Measurements from ENCODE around the gene DPY30. TPM values are rescaled to one million over a fixed set of nuclear protein-coding genes. Genes with fewer than 3 reads are reported as not detected.

DPY30 gene
- total RNA-seq (2022; extraction: Qiagen RNA extraction; ENCODE audit: low read depth): 86.8 to 122 TPM (median 115 TPM) in 5 replicates

DNA sequence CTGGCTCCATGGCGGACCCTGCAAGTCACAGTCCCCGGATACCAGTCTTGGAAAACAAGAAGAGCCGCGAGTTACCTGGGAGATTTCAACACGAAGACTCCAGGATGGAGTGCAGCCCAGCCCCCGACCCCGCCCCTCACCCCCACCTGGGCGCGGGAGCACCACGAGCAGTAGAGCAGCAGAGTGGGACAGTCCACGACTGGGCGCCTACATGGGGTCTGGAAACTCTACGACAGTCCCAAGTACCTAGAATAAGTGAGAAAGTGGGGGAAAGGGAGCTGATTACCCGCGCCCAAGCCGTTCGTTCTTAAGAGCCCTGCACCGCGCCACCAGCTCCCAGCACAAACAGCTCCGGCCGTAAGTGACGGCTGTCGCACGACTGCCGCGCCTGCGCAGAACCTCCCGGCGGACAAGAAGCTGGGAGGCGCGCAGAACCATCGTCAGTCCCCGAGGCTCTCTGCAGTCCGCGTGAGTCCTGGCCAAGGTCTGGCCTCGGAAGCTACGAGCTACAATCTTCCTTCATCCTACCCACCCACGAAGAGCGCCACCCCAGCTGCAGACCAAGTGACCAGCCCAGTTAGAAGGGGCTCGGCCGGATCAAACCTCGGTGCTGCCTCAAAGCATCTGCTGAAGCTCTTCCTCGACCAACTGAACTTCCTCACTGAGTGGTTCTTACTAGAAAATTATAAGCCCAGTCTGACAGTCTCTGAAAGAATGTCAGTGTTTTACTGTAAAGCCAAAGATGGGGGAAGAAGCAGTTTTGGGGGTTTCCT, at the start of gene DPY30:
Gene DPY30 (minus strand): TSS at position 359 of the 773 bp plus-strand sequence. CDS start 349 bp downstream, at position 10.

DNA sequence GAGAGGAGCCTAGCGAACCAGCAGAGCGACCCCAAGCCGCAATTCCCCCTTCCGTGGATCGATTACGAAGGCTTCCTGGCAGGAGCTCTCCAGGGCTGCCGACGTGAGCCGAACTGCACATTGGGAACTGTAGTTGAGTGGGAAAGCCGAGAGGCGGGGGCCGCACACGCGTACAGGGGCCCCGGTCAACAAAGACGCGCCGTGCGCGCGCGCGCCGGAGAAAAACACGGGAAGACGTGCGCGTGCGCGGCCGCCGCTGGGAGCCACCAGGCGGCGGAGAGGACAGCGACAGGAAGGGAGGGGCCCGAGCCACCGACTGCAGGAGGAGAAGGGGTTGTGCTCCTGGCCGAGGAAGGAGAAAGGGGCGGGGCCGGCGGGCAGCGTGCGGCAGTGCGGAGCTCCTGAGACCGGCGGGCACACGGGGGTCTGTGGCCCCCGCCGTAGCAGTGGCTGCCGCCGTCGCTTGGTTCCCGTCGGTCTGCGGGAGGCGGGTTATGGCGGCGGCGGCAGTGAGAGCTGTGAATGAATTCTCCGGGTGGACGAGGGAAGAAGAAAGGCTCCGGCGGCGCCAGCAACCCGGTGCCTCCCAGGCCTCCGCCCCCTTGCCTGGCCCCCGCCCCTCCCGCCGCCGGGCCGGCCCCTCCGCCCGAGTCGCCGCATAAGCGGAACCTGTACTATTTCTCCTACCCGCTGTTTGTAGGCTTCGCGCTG, 23.9 kb upstream of the DPY30 start, which contains the start of gene SPAST:
Gene SPAST (plus strand): TSS at position 247 of the 711 bp plus-strand sequence. CDS start 276 bp downstream, at position 523.

DNA sequence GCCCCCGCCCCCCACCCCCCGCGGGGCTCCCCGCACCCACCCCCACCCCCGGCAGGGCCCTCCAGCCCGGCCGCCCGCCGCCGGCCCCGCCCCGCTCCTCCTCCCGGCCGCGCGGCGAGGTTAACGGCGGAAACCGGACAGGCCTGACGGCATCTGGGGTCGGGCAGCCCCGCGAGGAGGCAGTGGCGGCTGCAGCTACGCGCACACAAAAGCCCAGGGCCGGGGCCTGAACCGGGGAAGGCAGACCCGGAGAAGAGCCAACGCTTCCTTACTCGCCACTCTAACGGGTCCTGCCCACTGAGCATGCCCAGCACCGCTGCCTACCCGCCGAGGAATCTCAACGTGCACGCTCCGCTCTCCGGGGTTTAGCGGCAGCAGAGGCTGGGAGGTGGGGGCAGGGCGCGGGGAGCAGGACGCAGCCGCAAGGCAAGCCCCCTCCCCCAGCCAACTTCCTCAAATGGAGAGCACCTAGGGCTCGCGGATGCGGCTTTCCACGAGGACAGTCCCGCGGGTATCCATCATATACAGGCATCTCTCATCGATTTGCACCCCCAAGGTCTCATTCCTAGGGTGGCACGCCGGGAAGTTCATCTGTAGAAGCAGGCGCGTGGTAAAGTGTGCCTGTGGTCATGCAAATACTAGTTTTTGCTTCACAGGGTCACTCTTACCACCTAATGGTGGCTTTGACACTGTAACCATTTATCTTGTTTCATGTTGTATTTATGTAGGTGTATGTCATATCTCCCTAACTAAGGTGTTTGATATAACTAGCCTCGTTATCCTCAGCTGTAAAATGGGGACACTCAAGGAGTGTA, 28.7 kb downstream of the DPY30 start, which contains the start of gene MEMO1:
Gene MEMO1 (minus strand): TSS at position 339 of the 815 bp plus-strand sequence. CDS start 761 bp downstream, outside the sequence.

Other genes starting within 250 kb of the DPY30 start
- gene MEMO1, start 28.8 kb downstream of the DPY30 start, total RNA-seq (2022; extraction: Qiagen RNA extraction; ENCODE audit: low read depth): 66.6 to 87.4 TPM (median 79.4 TPM) in 5 replicates
- gene SPAST, start 23.8 kb upstream of the DPY30 start, total RNA-seq (2022; extraction: Qiagen RNA extraction; ENCODE audit: low read depth): 10.2 to 18.1 TPM (median 14.7 TPM) in 5 replicates
- 10.2 to 17.0 TPM (median 15.9 TPM) in 5 replicates for gene SLC30A6, start 126.1 kb upstream of the DPY30 start, total RNA-seq (2022; extraction: Qiagen RNA extraction; ENCODE audit: low read depth)
- gene NLRC4, start 225.1 kb upstream of the DPY30 start, total RNA-seq (2022; extraction: Qiagen RNA extraction; ENCODE audit: low read depth): not detected in 5 replicates
- gene YIPF4, start 238.1 kb upstream of the DPY30 start, total RNA-seq (2022; extraction: Qiagen RNA extraction; ENCODE audit: low read depth): 26.1 to 63.7 TPM (median 54.0 TPM) in 5 replicates

Data from A549 treated with RU486 at 1 μM for 4 hours (cell line).